Fibroblast of upper back skin (primary cell): Measurements from ENCODE around the gene GATAD1.

ENCODE experiments used
- DNase-seq: peaks from one replicate; pipeline ENCODE4 v3.0.0-alpha.2; 2013

Gene GATAD1

DNA sequence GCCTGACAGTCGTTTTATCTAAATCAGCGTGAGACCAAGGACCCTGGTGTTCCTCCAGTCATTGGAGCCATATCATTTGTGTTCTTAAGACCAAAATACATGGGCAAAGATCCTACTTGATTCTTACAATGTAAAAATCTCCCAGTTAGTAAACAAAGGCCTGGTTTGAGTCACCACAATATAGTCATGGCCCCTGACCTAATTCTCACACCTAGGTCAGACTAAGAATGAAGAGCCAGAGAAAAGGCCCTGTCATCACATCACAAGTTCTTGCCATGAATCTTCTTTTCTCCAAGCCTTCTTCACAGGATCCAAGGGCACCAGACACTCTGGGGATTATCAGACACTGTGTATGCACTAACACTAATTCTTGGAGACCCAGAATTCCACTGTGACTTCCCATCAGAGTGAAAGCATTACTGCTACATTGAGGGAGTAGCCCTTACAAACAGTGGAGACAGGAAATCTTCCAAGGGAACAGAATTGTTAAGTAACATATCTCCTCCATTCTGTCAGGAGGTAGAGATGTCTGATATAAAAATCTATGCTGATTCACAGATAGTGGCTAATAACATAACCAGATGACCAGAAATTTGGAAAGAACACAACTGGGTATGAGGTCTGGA, 38.1 kb downstream of the GATAD1 start:
- no peak for DNase-seq

DNA sequence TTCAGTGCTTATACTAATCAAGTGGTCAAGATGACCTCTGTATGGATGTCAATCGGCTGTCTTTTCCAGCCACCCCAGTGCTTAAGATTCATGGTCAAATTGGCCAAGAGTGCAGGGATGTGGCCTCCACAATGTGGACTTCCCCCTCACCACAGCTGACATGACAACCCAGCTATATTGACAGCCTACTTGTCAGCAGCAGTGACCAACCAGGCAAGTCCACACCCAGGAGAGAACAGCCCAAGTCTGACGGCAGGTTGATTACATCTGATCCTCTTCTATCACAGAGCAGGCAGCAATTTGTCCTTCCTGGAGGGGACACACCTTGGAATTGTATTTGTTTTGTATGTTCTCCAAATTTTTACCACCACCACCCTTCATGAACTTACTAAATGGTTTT, 38.7 kb downstream of the GATAD1 start:
- no peak for DNase-seq

DNA sequence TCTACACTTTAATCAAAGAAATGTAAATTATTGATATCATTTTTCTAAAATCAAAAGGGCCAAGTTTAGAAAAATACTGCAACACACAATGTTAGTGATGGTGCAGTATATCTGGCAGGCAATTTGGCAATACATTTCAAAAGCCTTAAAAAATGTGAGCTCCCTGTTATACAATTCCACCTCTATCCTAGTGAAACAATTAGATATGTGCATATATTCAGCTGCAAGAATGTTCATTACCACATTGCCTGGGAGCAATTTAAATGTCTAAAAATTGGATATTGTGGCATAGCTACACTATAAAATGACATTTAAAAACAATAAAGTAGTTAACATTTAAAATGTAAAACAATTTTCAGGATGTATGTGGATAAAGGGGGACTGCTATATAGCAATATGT, 40.5 kb downstream of the GATAD1 start:
- DNase-seq, result no peak

DNA sequence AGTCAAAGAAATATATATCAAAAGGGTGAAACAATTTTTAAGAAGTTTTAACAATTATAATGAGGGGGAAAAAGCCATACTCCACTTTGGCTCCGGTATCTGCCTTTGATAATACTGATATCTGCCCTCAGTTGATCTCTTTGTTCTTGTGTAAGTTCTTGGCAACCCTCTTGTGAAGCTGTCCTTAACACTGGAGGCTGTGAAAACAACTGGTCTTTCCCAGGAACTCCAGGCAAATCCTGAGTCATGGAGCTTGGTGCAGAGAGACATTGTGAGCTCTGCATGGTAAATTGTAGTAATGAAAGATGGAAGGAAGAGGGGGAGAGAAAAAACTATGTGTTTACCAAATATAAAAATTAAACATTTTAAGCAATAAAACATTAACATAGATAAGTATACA, 42.4 kb downstream of the GATAD1 start:
- DNase-seq, result no peak

DNA sequence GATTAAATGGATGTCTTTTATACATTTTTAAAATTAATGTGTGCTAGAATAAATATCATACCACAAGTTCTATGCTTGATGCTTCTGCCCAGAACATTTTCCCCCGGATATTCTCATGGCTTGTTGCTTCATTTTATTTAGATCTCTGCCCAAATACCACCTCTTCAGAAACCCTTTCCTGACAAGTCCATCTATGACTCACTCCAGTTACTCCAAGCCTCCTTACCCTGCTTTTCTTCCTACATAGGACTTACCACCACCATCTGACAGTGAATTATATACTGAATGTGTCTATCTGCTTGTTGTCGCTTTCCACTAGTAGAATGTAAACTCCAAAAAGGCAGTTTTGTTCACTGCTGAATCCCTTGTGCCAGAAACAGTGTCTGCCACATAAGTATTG, 49.6 kb downstream of the GATAD1 start:
- DNase-seq, result no peak

DNA sequence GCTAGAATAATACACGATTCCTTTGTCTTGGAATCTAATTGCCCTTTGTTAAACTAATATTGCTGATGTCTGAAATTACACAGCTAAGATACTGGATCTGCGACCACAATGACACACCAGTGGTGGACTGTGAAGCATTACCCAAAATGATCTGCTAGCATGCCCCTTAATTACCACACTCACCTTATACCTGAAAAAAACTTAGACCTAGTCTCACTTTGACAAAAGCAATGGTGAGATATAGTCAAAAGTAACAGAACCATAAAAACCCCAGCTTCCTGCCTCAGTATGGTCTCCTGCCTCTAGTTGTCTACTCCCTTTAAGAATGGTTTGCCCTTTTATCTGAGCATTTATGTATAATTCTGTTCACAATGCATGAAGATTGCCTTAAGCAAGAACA, 51.3 kb downstream of the GATAD1 start:
- no peak for DNase-seq

DNA sequence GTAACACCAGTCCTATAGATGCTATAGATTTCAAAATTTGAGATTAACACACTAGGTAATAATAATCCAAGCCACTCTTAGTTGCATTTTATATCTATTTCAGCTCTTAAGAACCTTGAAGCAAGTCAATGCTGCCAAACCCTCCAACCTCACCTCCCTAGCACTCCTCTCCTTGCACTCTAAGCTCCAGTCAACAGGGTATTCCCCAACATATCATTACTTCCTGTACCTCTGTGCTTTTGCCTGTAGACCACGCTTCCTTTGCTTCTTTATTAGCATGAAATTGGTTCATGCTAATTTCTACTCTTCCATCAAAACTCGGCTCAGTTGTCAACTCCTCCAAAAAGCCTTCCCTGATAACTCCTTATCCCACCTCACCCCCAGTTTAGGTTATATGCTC, 56.5 kb downstream of the GATAD1 start:
- no peak for DNase-seq

DNA sequence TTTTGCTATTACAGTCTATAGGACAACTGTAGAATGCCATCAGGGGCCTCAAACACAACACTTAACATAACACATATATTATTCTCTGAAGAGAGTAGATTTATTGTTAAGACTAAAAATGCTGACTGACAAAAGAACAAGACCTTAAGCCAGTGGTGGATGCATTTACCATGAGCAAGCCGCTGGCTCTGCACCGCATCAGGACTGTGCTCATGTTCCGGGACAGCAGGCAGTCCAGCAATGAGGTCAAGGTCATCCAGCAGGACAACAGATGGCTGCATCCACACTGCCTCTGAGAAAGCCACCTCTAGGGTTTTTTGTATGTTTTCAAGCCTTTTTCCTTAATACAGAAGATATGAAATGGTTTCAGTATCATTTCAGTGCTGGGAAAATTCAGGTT, 57.3 kb downstream of the GATAD1 start:
- no peak for DNase-seq

DNA sequence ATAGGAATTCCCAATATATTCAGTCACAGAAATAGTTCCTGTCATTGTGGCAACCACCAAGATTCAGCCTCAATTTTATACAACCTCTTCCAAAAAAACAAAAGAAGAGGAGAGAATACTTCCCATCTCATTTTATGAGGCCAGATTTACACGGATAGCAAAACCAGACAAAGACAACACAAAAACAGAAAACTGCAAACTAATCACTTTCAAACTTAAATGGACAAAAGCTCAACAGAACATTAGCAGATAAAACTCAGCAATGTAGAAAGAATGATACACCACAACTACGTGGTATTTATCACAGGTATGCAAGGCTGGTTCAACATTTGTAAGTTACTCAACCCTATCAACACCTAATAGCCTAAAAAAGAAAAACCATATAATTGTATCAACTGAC, 59.1 kb downstream of the GATAD1 start:
- no peak for DNase-seq

DNA sequence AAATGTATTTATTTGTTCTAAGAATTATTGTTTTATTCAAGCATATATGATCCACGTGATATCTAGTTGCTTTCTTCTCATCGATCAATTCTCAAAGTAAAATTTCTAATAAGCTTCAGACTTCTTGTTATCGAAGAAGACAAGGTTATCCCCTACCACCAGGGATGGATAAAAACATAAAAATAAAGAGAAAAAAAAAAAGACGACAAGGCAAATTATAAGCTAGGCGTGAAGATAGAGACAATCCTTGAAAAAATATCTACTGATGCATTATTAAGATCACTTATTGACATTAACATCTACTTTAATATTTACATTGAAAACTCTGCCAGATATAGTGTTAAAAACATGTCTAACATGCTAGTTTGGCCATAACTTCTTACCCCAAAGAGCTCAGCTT, 61.7 kb downstream of the GATAD1 start:
- no peak for DNase-seq
